ENCODE results near the gene DYNC1I1.

GRCh38 chr7:96127746-96128145 lies 355.4 kb downstream of the DYNC1I1 start:
- no peak for TF ChIP-seq YY1 (IDR thresholded peaks at IDR 0.05; ENCODE audit: insufficient read depth, insufficient read length)
- TF ChIP-seq SUZ12 (IDR thresholded peaks at IDR 0.05; ENCODE audit: extremely low read depth, insufficient read depth, insufficient read length), result no peak
- TF ChIP-seq ZNF274 (IDR thresholded peaks at IDR 0.05; ENCODE audit: low read depth, low read length), result no peak
